Measurements from ENCODE around the gene CCDC154.

Gene CCDC154

GRCh38 chr16:1443980-1444729 is at the start of gene CCDC154:
Gene CCDC154 (minus strand): TSS chr16:1444556. CDS start chr16:1444322, 234 bp downstream.
- ChIA-PET CTCF (interaction anchor here (0.5 kb wide), 1 partner anchor 186 kb away, joined by 3 read pairs; no protein-coding TSS in a partner anchor), POLR2A (ENCODE audit: low non-redundant PET) (no interaction called here)
- H3K27ac ChIP-seq = no peak within 1 kb of the TSS
- no peak for TF ChIP-seq CTCF (conservative IDR thresholded peaks at IDR 0.05; ENCODE audit: low read depth)
- DNase-seq (ENCODE audit: low spot score) = no peak

GRCh38 chr16:1493746-1494094 is 49.4 kb upstream of the CCDC154 start:
- peak overlapping the region; percentile 79 for H3K27ac ChIP-seq
- ChIA-PET POLR2A (ENCODE audit: low non-redundant PET) (interaction anchor here (0.6 kb wide), 2 partner anchors 116 to 120 kb away, joined by 3 read pairs; no protein-coding TSS in a partner anchor), CTCF (interaction anchor here (0.6 kb wide), 1 partner anchor 57 kb away, joined by 3 read pairs; no protein-coding TSS in a partner anchor)
- DNase-seq (ENCODE audit: low spot score) = peak; percentile 13
- TF ChIP-seq CTCF (conservative IDR thresholded peaks at IDR 0.05; ENCODE audit: low read depth) = no peak

- peak; percentile 93 for DNase-seq (ENCODE audit: low spot score)
- CTCF ChIA-PET = no interaction called here
- POLR2A ChIA-PET (ENCODE audit: low non-redundant PET) = interaction anchor here (0.5 to 0.8 kb wide), 3 partner anchors 25 to 218 kb away, joined by 3 to 4 read pairs (median 3); no protein-coding TSS in a partner anchor
- H3K27ac ChIP-seq = peak within 1 kb of the TSS; percentile 79
- TF ChIP-seq CTCF (conservative IDR thresholded peaks at IDR 0.05; ENCODE audit: low read depth) = no peak
Measured at GRCh38 chr16:1492923-1493745, 48.8 kb upstream of the CCDC154 start, which contains the start of gene TELO2. Gene TELO2 (plus strand): TSS chr16:1493360. CDS start chr16:1494282, 922 bp downstream.

- DNase-seq (ENCODE audit: low spot score) = no peak
- POLR2A ChIA-PET (ENCODE audit: low non-redundant PET) = interaction anchor here (0.8 kb wide), 1 partner anchor 26 kb away, joined by 4 read pairs; no protein-coding TSS in a partner anchor
- H3K27ac ChIP-seq = peak overlapping the region; percentile 79
- TF ChIP-seq CTCF (conservative IDR thresholded peaks at IDR 0.05; ENCODE audit: low read depth) = no peak
- CTCF ChIA-PET = interaction anchor here (0.7 kb wide), 1 partner anchor 58 kb away, joined by 3 read pairs; no protein-coding TSS in a partner anchor
Measured at GRCh38 chr16:1492082-1492922, 47.9 kb upstream of the CCDC154 start.

- no peak overlapping the region for H3K27ac ChIP-seq
- no peak for DNase-seq (ENCODE audit: low spot score)
- ChIA-PET POLR2A (ENCODE audit: low non-redundant PET) (no interaction called here), CTCF (interaction anchor here (0.6 to 0.7 kb wide), 2 partner anchors 59 to 339 kb away, joined by 3 read pairs; no protein-coding TSS in a partner anchor)
- TF ChIP-seq CTCF (conservative IDR thresholded peaks at IDR 0.05; ENCODE audit: low read depth) = no peak
Measured at GRCh38 chr16:1491327-1491726, 47.0 kb upstream of the CCDC154 start.

Measured in RWPE1 (cell line).